ENCODE measurements around the gene RNF130. TPM values are rescaled to one million over a fixed set of nuclear protein-coding genes. Genes with fewer than 3 reads are reported as not detected.

Gene RNF130
- total and polyA plus RNA-seq, 4 donors: 71.7 to 95.8 (median 77.1) TPM

- Histone ChIP-seq H3K27me3 (ENCODE audit: control insufficient read depth in 1 of 2, insufficient read depth in 2 of 2, low read length in 1 of 2) (no peaks in the 10 kb centered on the region), H3K9me3 (ENCODE audit: control insufficient read depth, low read length) (peaks cover 3% of the 10 kb centered on the region), H3K27ac (ENCODE audit: low read depth in 1 of 2, low read length in 2 of 2) (no peak overlapping the region), H3K4me1 (ENCODE audit: control insufficient read depth in 1 of 2, insufficient read depth in 2 of 2, low read length in 2 of 2) (no peaks in the 10 kb centered on the region), H3K4me3 (ENCODE audit: low read length in 2 of 2) (no peak overlapping the region), H3K36me3 (ENCODE audit: control insufficient read depth in 1 of 2, insufficient read depth in 2 of 2, low read length in 1 of 2) (no peaks in the 10 kb centered on the region)
- intact Hi-C loops (cut with DNase I): no loop called here
- ATAC-seq (ENCODE audit: low FRiP score): no peak
- no peak for DNase-seq
- WGBS, 2 donors: 95% methylated on average over 1 of the region's 1 CpG
Measured at GRCh38 chr5:180107005-180107404, 35.4 kb upstream of the RNF130 start.

DNA sequence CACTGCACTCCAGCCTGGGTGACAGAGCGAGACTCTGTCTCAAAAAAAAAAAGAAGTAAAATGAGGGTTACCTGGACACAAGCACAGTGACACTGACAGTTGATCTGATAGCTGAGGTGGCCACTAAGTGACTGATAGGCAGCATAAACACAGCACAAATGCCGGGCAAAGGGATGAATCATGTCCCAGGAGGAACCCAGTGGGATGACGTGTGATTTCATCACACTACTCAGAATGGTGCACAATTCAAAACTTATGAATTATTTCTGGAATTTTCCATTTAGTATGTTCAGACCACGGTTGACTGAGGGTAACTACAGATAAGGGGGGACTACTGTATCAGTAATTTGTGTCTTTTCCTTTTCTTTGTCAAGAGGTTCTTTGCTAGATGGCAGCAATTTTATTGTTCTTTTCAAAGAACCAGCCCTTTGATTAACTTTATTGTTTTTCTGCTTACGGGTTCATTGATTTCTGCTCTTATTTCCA lies 34.3 kb upstream of the RNF130 start:
- no peak for ATAC-seq (ENCODE audit: low FRiP score)
- no peak overlapping the region for H3K27ac ChIP-seq (ENCODE audit: low read depth in 1 of 2, low read length in 2 of 2)
- H3K36me3 ChIP-seq (ENCODE audit: control insufficient read depth in 1 of 2, insufficient read depth in 2 of 2, low read length in 1 of 2): no peaks in the 10 kb centered on the region
- H3K9me3 ChIP-seq (ENCODE audit: control insufficient read depth, low read length): peaks cover 3% of the 10 kb centered on the region
- no peak overlapping the region for H3K4me3 ChIP-seq (ENCODE audit: low read length in 2 of 2)
- WGBS, 2 donors: 70 to 76% methylated on average over 5 of the region's 5 CpGs
- DNase-seq: no peak
- no peaks in the 10 kb centered on the region for H3K4me1 ChIP-seq (ENCODE audit: control insufficient read depth in 1 of 2, insufficient read depth in 2 of 2, low read length in 2 of 2)
- intact Hi-C loops (cut with DNase I): no loop called here
- H3K27me3 ChIP-seq (ENCODE audit: control insufficient read depth in 1 of 2, insufficient read depth in 2 of 2, low read length in 1 of 2): no peaks in the 10 kb centered on the region

GRCh38 chr5:180104168-180104530 lies 32.6 kb upstream of the RNF130 start:
- no peaks in the 10 kb centered on the region for H3K27me3 ChIP-seq (ENCODE audit: control insufficient read depth in 1 of 2, insufficient read depth in 2 of 2, low read length in 1 of 2)
- H3K27ac ChIP-seq (ENCODE audit: low read depth in 1 of 2, low read length in 2 of 2): no peak overlapping the region
- H3K4me3 ChIP-seq (ENCODE audit: low read length in 2 of 2): no peak overlapping the region
- H3K9me3 ChIP-seq (ENCODE audit: control insufficient read depth, low read length): peaks cover 3% of the 10 kb centered on the region
- H3K36me3 ChIP-seq (ENCODE audit: control insufficient read depth in 1 of 2, insufficient read depth in 2 of 2, low read length in 1 of 2): no peaks in the 10 kb centered on the region
- DNase-seq: no peak
- no peak for ATAC-seq (ENCODE audit: low FRiP score)
- WGBS, 2 donors: 90 to 91% methylated on average over 3 of the region's 3 CpGs
- no peaks in the 10 kb centered on the region for H3K4me1 ChIP-seq (ENCODE audit: control insufficient read depth in 1 of 2, insufficient read depth in 2 of 2, low read length in 2 of 2)
- intact Hi-C loops (cut with DNase I): no loop called here

DNA sequence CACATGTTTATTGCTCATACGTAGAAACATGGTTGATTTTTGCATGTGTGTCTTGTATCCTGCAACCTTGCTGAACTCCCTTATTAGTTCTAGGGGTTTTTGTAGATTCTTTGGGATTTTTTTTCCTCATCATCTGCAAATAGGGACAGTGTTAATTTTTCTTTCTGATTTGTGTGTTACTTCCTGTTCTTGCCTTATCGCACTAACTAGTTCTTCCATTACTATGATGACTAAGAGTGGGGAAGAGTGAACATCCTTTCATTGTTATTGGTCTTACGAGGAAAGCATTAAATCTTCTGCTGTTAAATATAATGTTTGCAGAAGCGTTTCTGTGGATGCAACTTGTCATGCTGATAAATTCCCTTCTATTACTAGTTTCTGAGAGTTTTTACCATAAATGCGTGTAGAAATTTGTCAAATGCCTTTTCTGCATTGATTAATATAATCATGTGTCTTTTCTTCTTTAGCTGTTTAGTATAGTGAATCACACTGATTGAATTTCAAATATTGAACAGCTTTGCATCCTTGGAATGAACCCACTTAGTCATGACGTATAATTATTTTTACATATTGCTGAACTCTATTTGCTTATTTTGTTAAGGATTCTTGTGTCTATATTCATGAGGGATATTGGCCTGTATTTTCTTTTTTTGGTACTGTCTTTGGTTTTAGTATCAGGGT lies 32.1 kb upstream of the RNF130 start:
- H3K4me3 ChIP-seq (ENCODE audit: low read length in 2 of 2): no peak overlapping the region

GRCh38 chr5:180102636-180103035 lies 31.1 kb upstream of the RNF130 start:
- ATAC-seq (ENCODE audit: low FRiP score) (no peak), DNase-seq (no peak)
- Histone ChIP-seq H3K27ac (ENCODE audit: low read depth in 1 of 2, low read length in 2 of 2) (no peak overlapping the region), H3K9me3 (ENCODE audit: control insufficient read depth, low read length) (peaks cover 3% of the 10 kb centered on the region), H3K36me3 (ENCODE audit: control insufficient read depth in 1 of 2, insufficient read depth in 2 of 2, low read length in 1 of 2) (no peaks in the 10 kb centered on the region), H3K27me3 (ENCODE audit: control insufficient read depth in 1 of 2, insufficient read depth in 2 of 2, low read length in 1 of 2) (no peaks in the 10 kb centered on the region), H3K4me1 (ENCODE audit: control insufficient read depth in 1 of 2, insufficient read depth in 2 of 2, low read length in 2 of 2) (no peaks in the 10 kb centered on the region), H3K4me3 (ENCODE audit: low read length in 2 of 2) (no peak overlapping the region)
- 83 to 85% methylated on average over 9 of the region's 9 CpGs for WGBS, 2 donors
- intact Hi-C loops (cut with DNase I): no loop called here

More for the DNA sequence above, 32.1 kb upstream of the RNF130 start:
- no peak for ATAC-seq (ENCODE audit: low FRiP score)
- Histone ChIP-seq H3K27ac (ENCODE audit: low read depth in 1 of 2, low read length in 2 of 2) (no peak overlapping the region), H3K27me3 (ENCODE audit: control insufficient read depth in 1 of 2, insufficient read depth in 2 of 2, low read length in 1 of 2) (no peaks in the 10 kb centered on the region), H3K4me1 (ENCODE audit: control insufficient read depth in 1 of 2, insufficient read depth in 2 of 2, low read length in 2 of 2) (no peaks in the 10 kb centered on the region), H3K9me3 (ENCODE audit: control insufficient read depth, low read length) (peaks cover 3% of the 10 kb centered on the region), H3K36me3 (ENCODE audit: control insufficient read depth in 1 of 2, insufficient read depth in 2 of 2, low read length in 1 of 2) (no peaks in the 10 kb centered on the region)
- intact Hi-C loops (cut with DNase I): no loop called here
- DNase-seq: no peak
- WGBS, 2 donors: 63 to 71% methylated on average over 6 of the region's 6 CpGs

- Histone ChIP-seq H3K4me3 (ENCODE audit: low read length in 2 of 2) (no peak overlapping the region), H3K4me1 (ENCODE audit: control insufficient read depth in 1 of 2, insufficient read depth in 2 of 2, low read length in 2 of 2) (no peaks in the 10 kb centered on the region), H3K27me3 (ENCODE audit: control insufficient read depth in 1 of 2, insufficient read depth in 2 of 2, low read length in 1 of 2) (no peaks in the 10 kb centered on the region), H3K9me3 (ENCODE audit: control insufficient read depth, low read length) (peaks cover 1% of the 10 kb centered on the region), H3K36me3 (ENCODE audit: control insufficient read depth in 1 of 2, insufficient read depth in 2 of 2, low read length in 1 of 2) (no peaks in the 10 kb centered on the region), H3K27ac (ENCODE audit: low read depth in 1 of 2, low read length in 2 of 2) (no peak overlapping the region)
- no peak for ATAC-seq (ENCODE audit: low FRiP score)
- 75 to 77% methylated on average over 20 of the region's 20 CpGs for WGBS, 2 donors
- no peak for DNase-seq
- intact Hi-C loops (cut with DNase I): no loop called here
Measured at GRCh38 chr5:180101451-180102105, 30.0 kb upstream of the RNF130 start.

DNA sequence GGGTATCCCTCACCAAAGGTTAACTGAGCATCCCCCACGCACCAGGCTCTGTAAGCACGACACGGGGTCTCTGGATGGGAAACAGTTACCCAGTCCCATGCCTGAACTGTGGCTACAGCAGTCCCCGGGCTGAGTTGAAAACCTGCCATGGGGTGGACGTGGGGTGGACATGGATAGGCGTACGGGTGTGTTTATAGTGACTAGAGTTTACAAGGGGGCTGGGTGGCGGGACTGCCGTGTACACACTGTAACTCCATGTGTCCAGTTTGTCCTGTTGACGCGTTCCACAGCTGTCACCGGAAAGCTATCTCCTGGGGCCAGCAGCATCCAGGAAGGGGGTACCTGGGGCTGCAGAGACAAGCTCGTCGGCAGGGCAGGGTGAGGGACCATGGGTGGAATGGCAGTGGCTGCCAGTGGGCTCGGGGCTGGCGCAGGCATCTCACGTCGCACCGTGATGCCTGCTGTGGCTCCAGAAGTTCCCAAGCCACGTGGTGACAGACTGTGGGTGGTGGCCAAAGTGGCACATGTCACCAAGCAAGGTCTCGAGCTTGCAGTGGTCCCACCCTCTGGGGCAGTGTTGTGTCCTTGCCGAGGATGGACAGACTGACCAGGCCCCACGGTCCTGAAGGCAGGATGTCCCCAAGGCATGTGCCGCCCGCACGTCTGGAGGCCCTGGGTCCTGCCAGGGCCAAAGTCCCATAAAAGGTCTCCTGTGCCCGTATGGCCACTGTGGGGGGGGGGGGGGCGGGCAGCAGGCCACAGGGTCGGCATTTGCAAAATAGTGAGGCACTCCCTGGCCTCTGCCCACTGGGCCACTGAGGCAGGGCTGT lies 29.3 kb upstream of the RNF130 start:
- intact Hi-C loops (cut with DNase I): no loop called here
- WGBS, 2 donors: 78 to 79% methylated on average over 29 of the region's 29 CpGs
- ATAC-seq (ENCODE audit: low FRiP score) (no peak), DNase-seq (no peak)
- Histone ChIP-seq H3K4me3 (ENCODE audit: low read length in 2 of 2) (no peak overlapping the region), H3K9me3 (ENCODE audit: control insufficient read depth, low read length) (peaks cover 1% of the 10 kb centered on the region), H3K27me3 (ENCODE audit: control insufficient read depth in 1 of 2, insufficient read depth in 2 of 2, low read length in 1 of 2) (no peaks in the 10 kb centered on the region), H3K36me3 (ENCODE audit: control insufficient read depth in 1 of 2, insufficient read depth in 2 of 2, low read length in 1 of 2) (no peaks in the 10 kb centered on the region), H3K4me1 (ENCODE audit: control insufficient read depth in 1 of 2, insufficient read depth in 2 of 2, low read length in 2 of 2) (no peaks in the 10 kb centered on the region), H3K27ac (ENCODE audit: low read depth in 1 of 2, low read length in 2 of 2) (no peak overlapping the region)

- Histone ChIP-seq H3K27me3 (ENCODE audit: control insufficient read depth in 1 of 2, insufficient read depth in 2 of 2, low read length in 1 of 2) (no peaks in the 10 kb centered on the region), H3K4me1 (ENCODE audit: control insufficient read depth in 1 of 2, insufficient read depth in 2 of 2, low read length in 2 of 2) (no peaks in the 10 kb centered on the region), H3K36me3 (ENCODE audit: control insufficient read depth in 1 of 2, insufficient read depth in 2 of 2, low read length in 1 of 2) (no peaks in the 10 kb centered on the region), H3K9me3 (ENCODE audit: control insufficient read depth, low read length) (no peaks in the 10 kb centered on the region), H3K4me3 (ENCODE audit: low read length in 2 of 2) (no peak overlapping the region), H3K27ac (ENCODE audit: low read depth in 1 of 2, low read length in 2 of 2) (no peak overlapping the region)
- DNase-seq (no peak), ATAC-seq (ENCODE audit: low FRiP score) (peak; percentile 5)
- 86 to 91% methylated on average over 15 to 18 of the region's 18 CpGs for WGBS, 2 donors
- intact Hi-C loops (cut with DNase I): no loop called here
Measured at GRCh38 chr5:180099733-180100611, 28.4 kb upstream of the RNF130 start.
